A549 (cell line): ENCODE data around the gene SGCA. TPM values are rescaled to one million over a fixed set of nuclear protein-coding genes. Genes with fewer than 3 reads are reported as not detected.

Experiments used
- ATAC-seq, 2 experiments: fragments of 200-7000 bp in 1 of 2; fragments of >200 bp in 1 of 2; cut with Nextera tagmentation in 1 of 2; cut with Tn5 transposase in 1 of 2; 3 replicates each; pipeline versions ENCODE4 v1.8.0 to v1.9.1; 2018 to 2020; ENCODE audit warnings: mild to moderate bottlenecking in 1 of 2, moderate library complexity in 1 of 2
- CTCF ChIA-PET: fragments of 300-600 bp; sonication (Branson Sonifier 250); formaldehyde crosslinking; extraction: SDS; loops from one replicate; lab custom pipeline; 2021; ENCODE audit warnings: antibody characterized with exemption, inconsistent platforms; lab: Yijun Ruan, JAX
- POLR2A ChIA-PET: fragments of 350-600 bp; formaldehyde crosslinking; extraction: SDS; loops from one replicate; lab custom pipeline; 2021; ENCODE audit warnings: antibody characterized with exemption, inconsistent platforms; lab: Yijun Ruan, JAX
- DNase-seq, 2 experiments: peaks; one replicate each; pipeline versions ENCODE4 v3.0.0 to v3.0.0-alpha.2; 2011 to 2016; ENCODE audit warnings: low read depth in 1 of 2, low spot score in 1 of 2
- FAIRE-seq: peaks from 2 replicates; lab custom pipeline; 2011; peaks lifted over from hg19 to GRCh38; lab: Jason Lieb, UNC
- H3K27ac ChIP-seq, 2 experiments: fragments of >200 bp; sonication (Bioruptor Twin); formaldehyde crosslinking; 3 replicates each; pipeline ENCODE4 v1.5.1; 2016 to 2017
- H3K4me1 ChIP-seq: fragments of >200 bp; sonication (Bioruptor Twin); formaldehyde crosslinking; 3 replicates; pipeline ENCODE4 v1.6.1; 2016
- H3K4me2 ChIP-seq: fragments of >200 bp; sonication (Bioruptor Twin); formaldehyde crosslinking; 3 replicates; pipeline ENCODE4 v1.6.1; 2016
- H3K4me3 ChIP-seq: fragments of >200 bp; sonication (Bioruptor Twin); formaldehyde crosslinking; 3 replicates; pipeline ENCODE4 v1.5.1; 2016
- H3K9me3 ChIP-seq: fragments of >200 bp; sonication (Bioruptor Twin); formaldehyde crosslinking; 3 replicates; pipeline ENCODE4 v1.6.1; 2016
- ATOH8 ChIP-seq: fragments of 250-450 bp; sonication (Bioruptor Pico); IDR thresholded peaks from 2 replicates; pipeline ENCODE4 v1.5.0; 2020; ENCODE audit warnings: low read depth, mild to moderate bottlenecking, moderate library complexity
- BCL3 ChIP-seq: fragments of >200 bp; sonication (Bioruptor Twin); formaldehyde crosslinking; IDR thresholded peaks from 3 replicates; pipeline ENCODE4 v1.6.1; 2016
- CBX2 ChIP-seq: fragments of 200-600 bp; sonication (generic); IDR thresholded peaks from 2 replicates; pipeline ENCODE4 v1.6.1; 2016; ENCODE audit warnings: low read depth, mild to moderate bottlenecking, borderline replicate concordance
- EHF ChIP-seq: fragments of 250-450 bp; sonication (Bioruptor Pico); IDR thresholded peaks from 2 replicates; pipeline ENCODE4 v1.5.0; 2020; ENCODE audit warnings: mild to moderate bottlenecking
- ELK1 ChIP-seq: fragments of 150-350 bp; IDR thresholded peaks from 2 replicates; pipeline ENCODE4 v1.6.1; 2014; ENCODE audit warnings: low read depth, mild to moderate bottlenecking, low read length
- ESRRA ChIP-seq: fragments of 150-350 bp; IDR thresholded peaks from 2 replicates; pipeline ENCODE4 v1.6.1; 2014; ENCODE audit warnings: mild to moderate bottlenecking, low read length, borderline replicate concordance
- HEYL ChIP-seq: fragments of 250-450 bp; sonication (Bioruptor Pico); IDR thresholded peaks from 2 replicates; pipeline ENCODE4 v1.8.0; 2021; ENCODE audit warnings: mild to moderate bottlenecking, moderate library complexity
- HMGXB4 ChIP-seq: fragments of 250-450 bp; sonication (Bioruptor Pico); IDR thresholded peaks from 2 replicates; pipeline ENCODE4 v1.5.0; 2021; ENCODE audit warnings: mild to moderate bottlenecking, moderate library complexity, borderline replicate concordance
- HOXA7 ChIP-seq: fragments of 250-450 bp; sonication (Bioruptor Pico); IDR thresholded peaks from 2 replicates; pipeline ENCODE4 v1.5.0; 2020; ENCODE audit warnings: mild to moderate bottlenecking, moderate library complexity
- HOXB13 ChIP-seq: fragments of 250-450 bp; sonication (Bioruptor Pico); IDR thresholded peaks from 2 replicates; pipeline ENCODE4 v1.5.0; 2020; ENCODE audit warnings: low read depth, mild to moderate bottlenecking, moderate library complexity
- JUN ChIP-seq, 2 experiments: fragments of >200 bp; sonication (Bioruptor Twin); formaldehyde crosslinking; IDR thresholded peaks; 2 replicates in 1 of 2; 3 replicates in 1 of 2; pipeline ENCODE4 v1.6.1; 2016 to 2017
- MAZ ChIP-seq: fragments of 150-350 bp; IDR thresholded peaks from 2 replicates; pipeline ENCODE4 v1.6.1; 2014; ENCODE audit warnings: antibody characterized with exemption, low read depth, low read length, borderline replicate concordance
- MYC ChIP-seq: IDR thresholded peaks from 2 replicates; pipeline ENCODE4 v1.6.1; 2012; ENCODE audit warnings: mild to moderate bottlenecking, inconsistent platforms, low read length, improper control_type of control experiment, borderline replicate concordance
- NPAS2 ChIP-seq: fragments of 250-450 bp; sonication (Bioruptor Pico); IDR thresholded peaks from 2 replicates; pipeline ENCODE4 v1.8.0; 2022; ENCODE audit warnings: mild to moderate bottlenecking, moderate library complexity, borderline replicate concordance
- PHF8 ChIP-seq: fragments of 200-600 bp; sonication (generic); IDR thresholded peaks from 2 replicates; pipeline ENCODE4 v1.6.1; 2016; ENCODE audit warnings: low read depth, mild to moderate bottlenecking, antibody characterized with exemption, moderate library complexity, borderline replicate concordance
- RAD21 ChIP-seq, 2 experiments: fragments of >200 bp in 1 of 2; sonication (Bioruptor Twin) in 1 of 2; formaldehyde crosslinking in 1 of 2; IDR thresholded peaks in 1 of 2; conservative IDR thresholded peaks in 1 of 2; 2 replicates in 1 of 2; 3 replicates in 1 of 2; pipeline ENCODE4 v1.6.1; 2012 to 2018; ENCODE audit warnings: inconsistent platforms in 1 of 2
- RCOR1 ChIP-seq: fragments of 150-350 bp; IDR thresholded peaks from 2 replicates; pipeline ENCODE4 v1.6.1; 2014; ENCODE audit warnings: antibody characterized with exemption, low read length, low read depth
- TFCP2L1 ChIP-seq: fragments of 250-450 bp; sonication (Bioruptor Pico); IDR thresholded peaks from 2 replicates; pipeline ENCODE4 v1.5.0; 2021; ENCODE audit warnings: mild to moderate bottlenecking
- ZC3H11A ChIP-seq: fragments of 450-650 bp; IDR thresholded peaks from 2 replicates; pipeline ENCODE4 v1.6.1; 2014; ENCODE audit warnings: antibody characterized with exemption, mild to moderate bottlenecking
- WGBS: methylation state at CpG from one replicate; pipeline ENCODE4 v1.1.6; 2017; ENCODE audit errors: missing lambda C conversion rate; 5-methylcytosine and 5-hydroxymethylcytosine counted together
- polyA plus RNA-seq, 4 experiments: library from polyadenylated mRNA; depleted of rRNA in 3 of 4; stranded (reverse); fragments of >200 nt; fragmentation: RNase III in 1 of 4; extraction: RNeasy Plus Mini Kit Qiagen cat#74134 plus additional on column Dnase treatment in 1 of 4; gene quantifications; 2 replicates in 3 of 4; 3 replicates in 1 of 4; pipeline ENCODE4 v1.2.3, GENCODE V29; 2011 to 2017
- TF ChIP-seq, protein P1 (sequence below): IDR thresholded peaks from 2 replicates; pipeline ENCODE4 v1.6.1; 2012; ENCODE audit warnings: low read depth, borderline replicate concordance

The SGCA gene
- polyA plus RNA-seq, 2 of the 4 experiments (the other 2 are of a cell fraction): 0.44 to 3.4 TPM

DNA sequence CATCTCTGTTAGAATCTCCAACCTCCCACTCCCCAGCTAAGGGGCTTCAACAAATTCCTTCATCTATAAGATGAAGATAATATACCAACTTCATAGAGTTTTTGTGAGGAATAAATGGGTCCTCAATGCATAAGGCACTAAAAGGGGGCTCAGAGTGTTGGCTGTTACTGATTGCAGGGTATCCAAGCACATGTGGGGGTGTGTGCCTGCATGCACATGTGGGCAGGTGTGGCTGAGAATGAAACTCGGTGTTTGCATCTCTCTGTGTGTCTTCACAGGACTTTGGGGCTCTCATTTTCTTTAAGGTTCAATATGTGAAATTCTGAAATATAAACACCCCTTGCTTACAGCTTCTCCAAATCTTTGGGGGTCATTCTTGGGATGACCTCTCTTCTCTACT is 11.2 kb upstream of the SGCA start:
- DNase-seq (no peak), FAIRE-seq (no peak), ATAC-seq (no peak)
- ChIA-PET POLR2A (interaction anchor here (0.5 kb wide), 1 partner anchor 94 kb away, joined by 3 read pairs; no protein-coding TSS in a partner anchor), CTCF (interaction anchor here (1.1 to 60.2 kb wide), 6 partner anchors 9 to 142 kb away, joined by 3 to 1356 read pairs (median 26); partner anchors contain the start of genes PDK2 and SGCA)
- peaks cover 26% of the 10 kb centered on the region for H3K4me1 ChIP-seq
- peak overlapping the region; percentile 6; the same call in 1 of the 3 replicates for H3K4me2 ChIP-seq
- 55% methylated on average over 1 of the region's 1 CpG for WGBS
- peak overlapping the region in 1 of 2 experiments; percentile 96; a peak in 3 of 6 replicates for H3K27ac ChIP-seq
- TF ChIP-seq RAD21 (conservative IDR thresholded peaks at IDR 0.05 in 1 of 2, IDR thresholded peaks at IDR 0.05 in 1 of 2) (no peak), ATOH8 (no peak), ZC3H11A (no peak), BCL3 (no peak), PHF8 (no peak), HOXB13 (CRISPR knock-in tag) (no peak), HOXA7 (CRISPR knock-in tag) (no peak), HMGXB4 (CRISPR knock-in tag) (no peak), EHF (CRISPR knock-in tag) (no peak), RCOR1 (no peak), MYC (no peak), ELK1 (no peak), JUN (IDR thresholded peaks at IDR 0.05) (no peak)
- TF ChIP-seq, protein P1, sequence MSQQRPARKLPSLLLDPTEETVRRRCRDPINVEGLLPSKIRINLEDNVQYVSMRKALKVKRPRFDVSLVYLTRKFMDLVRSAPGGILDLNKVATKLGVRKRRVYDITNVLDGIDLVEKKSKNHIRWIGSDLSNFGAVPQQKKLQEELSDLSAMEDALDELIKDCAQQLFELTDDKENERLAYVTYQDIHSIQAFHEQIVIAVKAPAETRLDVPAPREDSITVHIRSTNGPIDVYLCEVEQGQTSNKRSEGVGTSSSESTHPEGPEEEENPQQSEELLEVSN: no peak
- H3K4me3 ChIP-seq: no peak overlapping the region
- H3K9me3 ChIP-seq: no peaks in the 10 kb centered on the region

DNA sequence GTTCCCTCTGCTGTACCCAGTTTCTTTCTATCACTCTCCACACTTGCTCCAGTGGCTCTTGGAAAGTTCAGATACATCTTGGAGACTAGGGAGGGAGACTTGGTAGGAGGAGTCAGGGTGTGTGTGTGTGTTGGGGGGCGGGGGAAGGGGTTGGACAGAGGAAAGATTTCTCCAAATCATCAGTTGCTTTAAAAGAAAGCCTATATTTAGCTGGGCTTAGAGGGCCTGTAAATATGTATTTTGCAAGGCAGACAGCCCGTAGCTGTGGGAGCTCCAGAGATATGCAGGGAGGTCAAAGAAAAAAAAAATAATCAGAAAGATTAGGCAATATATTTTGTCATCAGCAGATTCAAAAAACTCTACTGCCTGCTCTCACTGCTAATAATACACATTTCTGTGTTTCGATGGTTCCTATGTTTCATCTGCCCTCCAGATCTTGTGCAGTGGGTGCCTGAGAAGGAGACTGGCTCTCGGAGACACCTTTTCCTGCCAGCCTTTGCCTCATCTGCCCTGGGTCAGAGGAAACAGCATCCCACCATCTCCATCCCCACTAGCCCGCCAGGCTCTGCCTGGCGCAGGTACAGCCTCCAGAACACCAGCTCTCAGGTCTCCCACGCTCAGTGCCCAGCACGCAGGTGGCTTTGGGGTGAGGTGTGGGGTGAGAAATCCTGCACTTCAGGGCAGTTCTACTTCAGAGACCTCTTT is 10.5 kb upstream of the SGCA start:
- FAIRE-seq (no peak), ATAC-seq (no peak), DNase-seq (no peak)
- Histone ChIP-seq H3K9me3 (no peaks in the 10 kb centered on the region), H3K27ac (peak overlapping the region in 1 of 2 experiments; percentile 96; a peak in 3 of 6 replicates), H3K4me1 (peaks cover 26% of the 10 kb centered on the region), H3K4me2 (peak overlapping the region; percentile 6; the same call in 1 of the 3 replicates), H3K4me3 (no peak overlapping the region)
- POLR2A ChIA-PET: no interaction called here
- 77% methylated on average over 8 of the region's 8 CpGs for WGBS
- CTCF ChIA-PET: interaction anchor here (0.8 to 60.2 kb wide), 7 partner anchors 9 to 242 kb away, joined by 3 to 1356 read pairs (median 9); partner anchors contain the start of genes LRRC59, PDK2 and SGCA
- TF ChIP-seq NPAS2 (CRISPR knock-in tag) (no peak), ESRRA (no peak), RCOR1 (no peak), HEYL (CRISPR knock-in tag) (no peak), ZC3H11A (no peak), MAZ (no peak), CBX2 (no peak), BCL3 (no peak), HOXB13 (CRISPR knock-in tag) (no peak), TFCP2L1 (no peak)
- TF ChIP-seq, protein P1: no peak
